Activated gamma-delta T cell treated with anti-CD3 and anti-CD28 coated beads, Interleukin-2, amount 50 U/mL, for 16 hours (primary cell): ENCODE results near the gene MT1E.
A peak's percentile ranks its signal among the peaks of the same experiment; 100 is the strongest.
"Not testable (repeated sequence)": the region's sequence is repeated elsewhere in the genome, so short reads cannot be mapped to it uniquely, and the experiment has no call there.

Source experiments
- DNase-seq: peaks from one replicate; pipeline ENCODE4 v3.0.0-alpha.2; 2020; ENCODE audit warnings: low read depth

Gene MT1E

GRCh38 chr16:56607109-56607618 is 18.4 kb upstream of the MT1E start:
- no peak for DNase-seq

- no peak for DNase-seq
Observed at GRCh38 chr16:56607675-56608042, 17.9 kb upstream of the MT1E start.

- DNase-seq: peak; percentile 75
Observed at GRCh38 chr16:56608043-56608875, 17.3 kb upstream of the MT1E start, which contains the start of gene MT2A. Gene MT2A (plus strand): TSS chr16:56608584. CDS start chr16:56608656, 72 bp downstream.

- DNase-seq: no peak
Observed at GRCh38 chr16:56608876-56609462, 16.6 kb upstream of the MT1E start.

GRCh38 chr16:56609463-56609921 is 16.1 kb upstream of the MT1E start:
- peak; percentile 48 for DNase-seq

- DNase-seq: peak; percentile 45
Observed at GRCh38 chr16:56610017-56610608, 15.5 kb upstream of the MT1E start.

GRCh38 chr16:56610609-56611111 is 14.9 kb upstream of the MT1E start:
- DNase-seq: no peak

GRCh38 chr16:56611281-56611833 is 14.2 kb upstream of the MT1E start:
- DNase-seq: no peak

- no peak for DNase-seq
Observed at GRCh38 chr16:56613706-56614105, 11.9 kb upstream of the MT1E start.

- no peak for DNase-seq
Observed at GRCh38 chr16:56614549-56614991, 11.0 kb upstream of the MT1E start.

- DNase-seq: no peak
Observed at GRCh38 chr16:56615353-56615752, 10.2 kb upstream of the MT1E start.

- no peak for DNase-seq
Observed at GRCh38 chr16:56616608-56617211, 8.9 kb upstream of the MT1E start.

- DNase-seq: no peak
Observed at GRCh38 chr16:56617212-56618085, 8.1 kb upstream of the MT1E start.

GRCh38 chr16:56618138-56618537 is 7.4 kb upstream of the MT1E start:
- no peak for DNase-seq

- no peak for DNase-seq
Observed at GRCh38 chr16:56620339-56620897, 5.2 kb upstream of the MT1E start.

GRCh38 chr16:56621665-56622445 is 3.7 kb upstream of the MT1E start:
- DNase-seq: not testable (repeated sequence)

- not testable (repeated sequence) for DNase-seq
Observed at GRCh38 chr16:56623184-56623583, 2.4 kb upstream of the MT1E start.

- no peak for DNase-seq
Observed at GRCh38 chr16:56623637-56624036, 1.9 kb upstream of the MT1E start.

GRCh38 chr16:56625943-56626654 is 518 bp downstream of the MT1E start:
- no peak for DNase-seq
